Upper lobe of right lung (tissue), 1 donor: ENCODE results near the gene PNMA6E. TPM values are rescaled to one million over a fixed set of nuclear protein-coding genes. Genes with fewer than 3 reads are reported as not detected.

ENCODE experiments used
- ATAC-seq: fragments of 200-7000 bp; cut with Tn5 transposase; one replicate; pipeline ENCODE4 v1.9.1; 2020; ENCODE audit warnings: mild to moderate bottlenecking, moderate library complexity
- DNase-seq: peaks from one replicate; pipeline ENCODE4 v3.0.0-alpha.2; 2020
- H3K27ac ChIP-seq: fragments of 200-600 bp; one replicate; pipeline ENCODE4 v1.8.0; 2022
- H3K27me3 ChIP-seq: fragments of 200-600 bp; one replicate; pipeline ENCODE4 v1.8.0; 2022; ENCODE audit warnings: mild to moderate bottlenecking
- H3K36me3 ChIP-seq: fragments of 200-600 bp; one replicate; pipeline ENCODE4 v1.8.0; 2022
- H3K4me1 ChIP-seq: fragments of 200-600 bp; one replicate; pipeline ENCODE4 v1.8.0; 2022
- H3K4me3 ChIP-seq: fragments of 200-600 bp; one replicate; pipeline ENCODE4 v1.8.0; 2022; ENCODE audit warnings: mild to moderate bottlenecking
- H3K9me3 ChIP-seq: fragments of 200-600 bp; one replicate; pipeline ENCODE4 v1.8.0; 2022
- intact Hi-C: fragments of 100-400 bp; cut with DNase I; formaldehyde crosslinking; loops from one replicate; pipeline ENCODE4 v1.11.0; 2022
- total RNA-seq: library from RNA; stranded (reverse); fragmentation: NEBNext Ultra II Directional; extraction: Animal tissue kit (Norgen Biotek cat#: 25700); gene quantifications from one replicate; pipeline ENCODE4 v1.2.1, GENCODE V29; 2021
- TF ChIP-seq, protein P1 (sequence below): fragments of 200-600 bp; IDR thresholded peaks from one replicate; pipeline ENCODE4 v1.8.0; 2022; ENCODE audit warnings: antibody characterized with exemption
- donor health status: DM: no; HTN: yes; CAD: no; lungs with severe emphysema.

Gene PNMA6E
- total RNA-seq, 1 donor from 2014 or later = 0.14 TPM

DNA sequence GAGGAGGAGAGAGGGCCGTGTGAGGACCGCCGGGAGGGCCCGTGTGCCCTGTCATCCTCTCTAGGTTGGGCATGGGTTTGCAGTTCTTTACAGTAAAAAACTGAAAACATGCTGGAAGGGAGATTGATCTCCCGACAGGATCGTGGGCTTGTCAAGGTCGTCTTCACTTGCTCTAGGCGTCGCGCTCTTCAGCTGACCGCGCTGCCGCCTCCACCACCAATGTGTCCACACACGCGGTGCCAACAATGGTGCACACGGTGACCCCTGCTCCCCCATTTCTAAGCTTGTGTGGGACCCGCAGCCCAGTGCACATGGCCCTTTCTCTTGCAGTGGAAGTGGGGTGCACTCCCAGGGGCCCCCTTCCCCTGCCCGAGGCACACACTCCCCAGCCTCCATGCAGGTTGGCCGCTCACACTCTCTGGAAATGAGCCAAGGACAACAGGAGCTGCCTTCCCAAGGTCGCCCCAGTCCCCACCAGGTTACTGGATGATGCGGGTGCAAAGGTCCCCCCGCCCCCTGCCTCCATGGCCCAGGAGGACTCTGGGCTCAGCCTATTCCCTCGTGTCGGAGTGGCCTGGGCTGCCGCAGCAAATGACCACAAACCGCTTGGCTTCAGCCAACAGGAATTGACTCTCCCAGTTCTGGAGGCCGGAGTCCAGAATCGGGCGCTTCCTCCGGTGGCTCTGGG is 8.4 kb upstream of the PNMA6E start:
- DNase-seq (no peak), ATAC-seq (no peak)
- Histone ChIP-seq H3K27me3 (no peaks in the 10 kb centered on the region), H3K27ac (no peak overlapping the region), H3K9me3 (no peaks in the 10 kb centered on the region), H3K36me3 (no peaks in the 10 kb centered on the region), H3K4me1 (no peaks in the 10 kb centered on the region), H3K4me3 (no peak overlapping the region)
- intact Hi-C loops = no loop called here
- TF ChIP-seq, protein P1, sequence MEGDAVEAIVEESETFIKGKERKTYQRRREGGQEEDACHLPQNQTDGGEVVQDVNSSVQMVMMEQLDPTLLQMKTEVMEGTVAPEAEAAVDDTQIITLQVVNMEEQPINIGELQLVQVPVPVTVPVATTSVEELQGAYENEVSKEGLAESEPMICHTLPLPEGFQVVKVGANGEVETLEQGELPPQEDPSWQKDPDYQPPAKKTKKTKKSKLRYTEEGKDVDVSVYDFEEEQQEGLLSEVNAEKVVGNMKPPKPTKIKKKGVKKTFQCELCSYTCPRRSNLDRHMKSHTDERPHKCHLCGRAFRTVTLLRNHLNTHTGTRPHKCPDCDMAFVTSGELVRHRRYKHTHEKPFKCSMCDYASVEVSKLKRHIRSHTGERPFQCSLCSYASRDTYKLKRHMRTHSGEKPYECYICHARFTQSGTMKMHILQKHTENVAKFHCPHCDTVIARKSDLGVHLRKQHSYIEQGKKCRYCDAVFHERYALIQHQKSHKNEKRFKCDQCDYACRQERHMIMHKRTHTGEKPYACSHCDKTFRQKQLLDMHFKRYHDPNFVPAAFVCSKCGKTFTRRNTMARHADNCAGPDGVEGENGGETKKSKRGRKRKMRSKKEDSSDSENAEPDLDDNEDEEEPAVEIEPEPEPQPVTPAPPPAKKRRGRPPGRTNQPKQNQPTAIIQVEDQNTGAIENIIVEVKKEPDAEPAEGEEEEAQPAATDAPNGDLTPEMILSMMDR = no peak

DNA sequence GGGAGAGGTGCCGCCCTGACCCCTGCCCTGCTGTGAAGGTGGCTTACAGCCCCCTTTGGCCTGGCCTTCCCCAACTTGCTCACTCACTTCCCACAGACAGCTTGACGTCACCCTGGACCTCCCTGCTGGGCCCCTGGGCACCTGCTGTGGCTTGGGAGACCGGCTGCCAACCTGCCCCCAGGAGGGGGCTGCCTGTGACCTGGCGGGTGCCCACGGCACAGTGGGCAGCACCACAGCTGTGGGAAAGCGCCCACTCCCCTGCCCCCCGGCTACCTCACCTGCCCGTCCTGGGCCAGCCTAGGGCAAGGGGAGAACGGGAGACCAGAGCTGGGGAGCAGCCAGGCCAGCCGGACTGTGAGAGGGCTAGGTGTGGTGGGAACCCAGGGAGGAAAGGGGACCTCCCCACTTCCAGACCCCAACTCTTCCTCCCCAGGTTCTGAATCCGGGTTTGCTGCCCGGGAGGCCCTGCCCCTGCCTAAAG is 7.8 kb upstream of the PNMA6E start:
- no peak overlapping the region for H3K4me3 ChIP-seq
- no peak overlapping the region for H3K27ac ChIP-seq
- DNase-seq (no peak), ATAC-seq (no peak)
- H3K36me3 ChIP-seq = no peaks in the 10 kb centered on the region
- TF ChIP-seq, protein P1 = no peak
- no peaks in the 10 kb centered on the region for H3K4me1 ChIP-seq
- intact Hi-C loops = no loop called here
- H3K9me3 ChIP-seq = no peaks in the 10 kb centered on the region
- H3K27me3 ChIP-seq = no peaks in the 10 kb centered on the region

DNA sequence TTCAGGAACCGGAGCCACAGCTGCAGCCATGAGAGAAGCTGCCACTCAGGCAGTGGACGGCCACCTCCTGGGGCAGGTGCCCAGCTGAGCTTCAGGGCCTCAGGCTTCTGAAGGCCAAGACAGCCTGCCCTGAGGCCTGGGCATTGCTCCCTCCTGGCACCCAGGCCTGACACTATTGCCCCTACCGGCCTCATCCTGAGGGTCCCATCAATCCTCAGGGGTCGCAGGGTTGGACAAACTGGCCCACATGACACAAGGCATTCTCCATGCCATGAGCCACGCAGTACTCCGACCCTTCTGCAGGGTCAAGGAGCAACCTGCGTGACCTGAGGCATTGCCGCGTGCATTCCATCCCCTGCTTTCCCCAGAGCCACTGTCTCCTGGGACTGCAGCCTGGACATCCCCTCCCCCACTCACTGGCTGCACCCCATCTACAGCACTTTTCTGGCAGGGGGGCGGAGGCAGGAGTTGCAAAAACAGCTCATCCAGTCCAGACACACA is 7.1 kb upstream of the PNMA6E start:
- DNase-seq = no peak

DNA sequence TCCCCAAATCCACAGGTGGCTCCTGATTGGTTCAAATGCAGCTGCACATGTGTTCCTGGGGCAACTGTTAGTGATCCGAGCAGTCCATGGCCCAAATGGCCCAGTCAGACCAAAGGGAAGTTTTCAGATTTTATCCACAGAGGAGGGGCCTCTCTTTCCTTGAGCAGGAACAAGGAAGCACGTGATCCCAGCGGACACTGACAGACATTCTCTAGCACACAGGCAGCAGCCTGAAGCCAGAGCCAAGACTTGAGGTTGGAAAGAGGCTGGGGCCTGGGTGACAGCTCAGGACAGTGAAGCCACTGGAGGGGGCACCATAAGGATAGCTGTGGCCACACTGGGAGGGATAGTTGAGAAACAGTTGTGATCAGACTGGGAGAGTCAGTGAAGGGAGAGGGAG is 6.6 kb upstream of the PNMA6E start:
- Histone ChIP-seq H3K9me3 (no peaks in the 10 kb centered on the region), H3K4me1 (no peaks in the 10 kb centered on the region), H3K4me3 (no peak overlapping the region), H3K27me3 (no peaks in the 10 kb centered on the region), H3K36me3 (no peaks in the 10 kb centered on the region), H3K27ac (no peak overlapping the region)
- intact Hi-C loops = no loop called here
- no peak for ATAC-seq
- TF ChIP-seq, protein P1 = no peak
- no peak for DNase-seq

More for the DNA sequence above, 7.1 kb upstream of the PNMA6E start:
- Histone ChIP-seq H3K9me3 (no peaks in the 10 kb centered on the region), H3K4me3 (no peak overlapping the region), H3K4me1 (no peaks in the 10 kb centered on the region), H3K27ac (no peak overlapping the region), H3K27me3 (no peaks in the 10 kb centered on the region), H3K36me3 (no peaks in the 10 kb centered on the region)
- TF ChIP-seq, protein P1 = no peak
- ATAC-seq = no peak
- intact Hi-C loops = no loop called here

DNA sequence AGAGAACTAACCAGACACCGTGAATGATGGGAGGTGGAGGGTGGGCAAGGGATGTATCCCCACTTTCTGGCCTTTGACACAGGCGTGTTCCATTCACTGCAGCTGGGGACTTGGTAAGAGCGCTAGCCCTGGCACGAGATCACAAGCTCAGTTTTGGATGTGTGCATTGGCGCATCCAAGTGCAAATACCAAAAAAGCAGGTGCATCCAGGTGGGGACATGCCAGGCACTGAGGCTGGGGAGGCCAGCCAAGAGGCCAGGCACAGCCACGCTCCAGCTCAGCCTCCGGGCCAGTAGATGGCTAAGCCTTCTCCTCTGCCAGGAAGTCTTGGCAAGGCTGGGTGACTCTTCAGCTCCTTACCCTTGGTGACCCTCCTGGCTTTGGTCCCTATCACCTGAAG is 5.8 kb upstream of the PNMA6E start:
- Histone ChIP-seq H3K36me3 (no peaks in the 10 kb centered on the region), H3K27me3 (no peaks in the 10 kb centered on the region), H3K9me3 (no peaks in the 10 kb centered on the region), H3K4me1 (no peaks in the 10 kb centered on the region), H3K27ac (no peak overlapping the region), H3K4me3 (no peak overlapping the region)
- ATAC-seq (no peak), DNase-seq (no peak)
- intact Hi-C loops = no loop called here
- TF ChIP-seq, protein P1 = no peak
